SK-N-SH treated with all-trans-retinoic acid at 6 μM for 48 hours (cell line): ENCODE data around the gene PSPH.

ENCODE experiments used
- CSRNP3 ChIP-seq: fragments of 250-450 bp; sonication (Bioruptor Pico); IDR thresholded peaks from 2 replicates; pipeline ENCODE4 v1.5.1; 2021; ENCODE audit warnings: mild to moderate bottlenecking, moderate library complexity
- GLIS3 ChIP-seq: fragments of 250-450 bp; sonication (Bioruptor Pico); IDR thresholded peaks from 2 replicates; pipeline ENCODE4 v1.5.0; 2020; ENCODE audit warnings: mild to moderate bottlenecking, moderate library complexity
- PATZ1 ChIP-seq: fragments of 250-450 bp; sonication (Bioruptor Pico); IDR thresholded peaks from 2 replicates; pipeline ENCODE4 v1.8.0; 2020; ENCODE audit warnings: mild to moderate bottlenecking, moderate library complexity, borderline replicate concordance
- ZFP3 ChIP-seq: fragments of 250-450 bp; sonication (Bioruptor Pico); IDR thresholded peaks from 2 replicates; pipeline ENCODE4 v1.5.0; 2020; ENCODE audit warnings: mild to moderate bottlenecking, moderate library complexity
- ZFP30 ChIP-seq: fragments of 450-650 bp; formaldehyde crosslinking; IDR thresholded peaks from 2 replicates; pipeline ENCODE4 v1.5.0; 2022; ENCODE audit warnings: mild to moderate bottlenecking, moderate library complexity
- ZNF565 ChIP-seq: fragments of 450-650 bp; formaldehyde crosslinking; conservative IDR thresholded peaks from 2 replicates; pipeline ENCODE4 v1.5.0; 2020; ENCODE audit warnings: low read depth, mild to moderate bottlenecking, moderate library complexity
- ZNF8 ChIP-seq: fragments of 450-650 bp; formaldehyde crosslinking; IDR thresholded peaks from 2 replicates; pipeline ENCODE4 v1.5.0; 2020; ENCODE audit warnings: mild to moderate bottlenecking, moderate library complexity

GRCh38 chr7:55965100-55965470 lies 86.2 kb downstream of the PSPH start:
- TF ChIP-seq ZFP3 (no peak), ZFP30 (CRISPR knock-in tag) (no peak), PATZ1 (CRISPR knock-in tag) (no peak), ZNF565 (CRISPR knock-in tag) (no peak), ZNF8 (CRISPR knock-in tag) (no peak), GLIS3 (CRISPR knock-in tag) (no peak), CSRNP3 (CRISPR knock-in tag) (no peak)
